NCI-H2227 (cell line): ENCODE results near the gene FAM50A.

Source experiments
- DNase-seq: peaks from one replicate; lab custom pipeline; 2025; ENCODE audit not compliant: unreplicated experiment; lab: John Stamatoyannopoulos, UW

Gene FAM50A

GRCh38 chrX:154463611-154464220 is 19.8 kb downstream of the FAM50A start:
- DNase-seq: no peak

- no peak for DNase-seq
These were observed 20.9 kb downstream of the FAM50A start for GRCh38 chrX:154464806-154465365.

GRCh38 chrX:154465601-154466000 is 21.7 kb downstream of the FAM50A start:
- no peak for DNase-seq

- no peak for DNase-seq
These were observed 22.1 kb downstream of the FAM50A start for GRCh38 chrX:154466036-154466435.

- no peak for DNase-seq
These were observed 23.0 kb downstream of the FAM50A start for GRCh38 chrX:154466907-154467306.

- no peak for DNase-seq
These were observed 23.6 kb downstream of the FAM50A start for GRCh38 chrX:154467556-154467955.

- DNase-seq: no peak
These were observed 24.3 kb downstream of the FAM50A start for GRCh38 chrX:154468217-154468616.

GRCh38 chrX:154469114-154469513 is 25.2 kb downstream of the FAM50A start:
- DNase-seq: no peak

- no peak for DNase-seq
These were observed 25.9 kb downstream of the FAM50A start for GRCh38 chrX:154469880-154470279.

GRCh38 chrX:154470434-154470833 is 26.5 kb downstream of the FAM50A start:
- no peak for DNase-seq

- DNase-seq: no peak
These were observed 27.1 kb downstream of the FAM50A start for GRCh38 chrX:154470914-154471568.

- no peak for DNase-seq
These were observed 28.1 kb downstream of the FAM50A start for GRCh38 chrX:154471839-154472684.

GRCh38 chrX:154472685-154473632 is 29.0 kb downstream of the FAM50A start:
- no peak for DNase-seq

- DNase-seq: no peak
These were observed 29.7 kb downstream of the FAM50A start for GRCh38 chrX:154473683-154474082.

- DNase-seq: no peak
These were observed 32.9 kb downstream of the FAM50A start for GRCh38 chrX:154476821-154477220.

- no peak for DNase-seq
These were observed 34.0 kb downstream of the FAM50A start for GRCh38 chrX:154477891-154478477.

GRCh38 chrX:154478728-154479622 is 35.0 kb downstream of the FAM50A start, which contains the start of gene LAGE3:
LAGE3 (minus strand) TSS chrX:154479281; CDS start chrX:154478915, 366 bp downstream.
- peak; percentile 94 for DNase-seq

GRCh38 chrX:154481195-154481594 is 37.3 kb downstream of the FAM50A start:
- DNase-seq: no peak
